Measurements from ENCODE around the gene SLX9.
"Not testable (repeated sequence)": the region's sequence is repeated elsewhere in the genome, so short reads cannot be mapped to it uniquely, and the experiment has no call there.

- not testable (repeated sequence) for TF ChIP-seq CTCF (IDR thresholded peaks at IDR 0.05; ENCODE audit: poor library complexity, severe bottlenecking); EP300 (conservative IDR thresholded peaks at IDR 0.05; ENCODE audit: poor library complexity, severe bottlenecking); TAF1 (IDR thresholded peaks at IDR 0.05; ENCODE audit: low read depth); MXI1 (conservative IDR thresholded peaks at IDR 0.05; ENCODE audit: poor library complexity, severe bottlenecking); POLR2AphosphoS5 (IDR thresholded peaks at IDR 0.05); EZH2 (IDR thresholded peaks at IDR 0.05; ENCODE audit: borderline replicate concordance, insufficient read depth, low read length, poor library complexity, severe bottlenecking)
Observed at GRCh38 chr21:44912506-44913412, 27.1 kb upstream of the SLX9 start.
